GM23338 (cell line): Measurements from ENCODE around the gene CDKL4. TPM values are rescaled to one million over a fixed set of nuclear protein-coding genes. Genes with fewer than 3 reads are reported as not detected.

Experiments
- ATAC-seq: fragments of 200-7000 bp; cut with Tn5 transposase; 3 replicates; pipeline ENCODE4 v1.9.1; 2020
- DNase-seq: peaks from one replicate; pipeline ENCODE4 v3.0.0-alpha.2; 2015; ENCODE audit warnings: low spot score
- H2AFZ ChIP-seq: fragments of 200-600 bp; sonication (generic); 2 replicates; pipeline ENCODE4 v1.8.0; 2016; ENCODE audit warnings: antibody characterized with exemption, mild to moderate bottlenecking, moderate library complexity
- H3F3A ChIP-seq: fragments of 200-600 bp; sonication (generic); replicated peaks from 2 replicates; pipeline ENCODE4 v1.8.0; 2017; ENCODE audit warnings: antibody characterized with exemption, mixed run types, low read depth
- H3K27ac ChIP-seq: fragments of 200-600 bp; sonication (generic); 2 replicates; pipeline ENCODE4 v1.6.1; 2016; ENCODE audit warnings: low read depth
- H3K27me3 ChIP-seq: fragments of 200-600 bp; sonication (generic); 2 replicates; pipeline ENCODE4 v1.8.0; 2016; ENCODE audit warnings: mild to moderate bottlenecking, mixed run types, moderate library complexity; ENCODE audit not compliant: insufficient read depth
- H3K36me3 ChIP-seq: fragments of 200-600 bp; sonication (generic); 2 replicates; pipeline ENCODE4 v1.8.0; 2016; ENCODE audit warnings: mild to moderate bottlenecking; ENCODE audit not compliant: insufficient read depth
- H3K4me1 ChIP-seq: fragments of 200-600 bp; sonication (generic); 2 replicates; pipeline ENCODE4 v1.8.0; 2016; ENCODE audit warnings: mild to moderate bottlenecking, moderate library complexity; ENCODE audit not compliant: insufficient read depth
- H3K4me2 ChIP-seq: fragments of 200-600 bp; sonication (generic); 2 replicates; pipeline ENCODE4 v1.7.1; 2017; ENCODE audit warnings: mixed run types
- H3K4me3 ChIP-seq: fragments of 200-600 bp; sonication (generic); 2 replicates; pipeline ENCODE4 v1.6.1; 2016; ENCODE audit warnings: mixed run types
- H3K79me2 ChIP-seq: fragments of 200-600 bp; sonication (generic); replicated peaks from 2 replicates; pipeline ENCODE4 v1.8.0; 2017; ENCODE audit warnings: mild to moderate bottlenecking; ENCODE audit not compliant: insufficient read depth
- H3K9me2 ChIP-seq: fragments of 200-600 bp; sonication (generic); 2 replicates; pipeline ENCODE4 v1.8.0; 2017; ENCODE audit not compliant: insufficient read depth
- H4K20me1 ChIP-seq: fragments of 200-600 bp; sonication (generic); replicated peaks from 2 replicates; pipeline ENCODE4 v1.8.0; 2017; ENCODE audit warnings: mild to moderate bottlenecking; ENCODE audit not compliant: insufficient read depth
- H3K27ac Mint-ChIP-seq: 2 replicates; pipeline ENCODE4 v1.8.0; 2020; ENCODE audit warnings: inconsistent platforms, mild to moderate bottlenecking, moderate library complexity, mixed read lengths
- H3K27me3 Mint-ChIP-seq: 3 replicates; pipeline ENCODE4 v1.8.0; 2022; ENCODE audit warnings: low read depth, mild to moderate bottlenecking, moderate library complexity, mixed read lengths, inconsistent platforms; ENCODE audit not compliant: insufficient read depth, poor library complexity
- H3K36me3 Mint-ChIP-seq: 3 replicates; pipeline ENCODE4 v1.8.0; 2021; ENCODE audit warnings: low read depth, mild to moderate bottlenecking, inconsistent platforms, moderate library complexity, mixed read lengths
- H3K4me1 Mint-ChIP-seq: 3 replicates; pipeline ENCODE4 v1.8.0; 2020; ENCODE audit warnings: mild to moderate bottlenecking, inconsistent platforms, mixed read lengths
- H3K4me3 Mint-ChIP-seq: 3 replicates; pipeline ENCODE4 v1.8.0; 2021; ENCODE audit warnings: moderate library complexity, mild to moderate bottlenecking, inconsistent platforms, mixed read lengths
- H3K9me3 Mint-ChIP-seq: 3 replicates; pipeline ENCODE4 v1.8.0; 2020; ENCODE audit warnings: moderate library complexity, mild to moderate bottlenecking, inconsistent platforms, mixed read lengths
- CREB1 ChIP-seq: fragments of 250-450 bp; sonication (Bioruptor Pico); IDR thresholded peaks from 2 replicates; pipeline ENCODE4 v1.5.0; 2020; ENCODE audit warnings: low read depth, mild to moderate bottlenecking, moderate library complexity
- EZH2 ChIP-seq: fragments of 200-600 bp; sonication (generic); IDR thresholded peaks from one replicate; pipeline ENCODE4 v1.8.0; 2017; ENCODE audit warnings: antibody characterized with exemption, mild to moderate bottlenecking, low read depth; ENCODE audit not compliant: unreplicated experiment
- EZH2phosphoT487 ChIP-seq: fragments of 200-600 bp; sonication (generic); IDR thresholded peaks from one replicate; pipeline ENCODE4 v1.8.1; 2018; ENCODE audit warnings: antibody characterized with exemption; ENCODE audit not compliant: unreplicated experiment
- JUNB ChIP-seq: IDR thresholded peaks from one replicate; pipeline ENCODE4 v1.6.1; 2016; ENCODE audit warnings: antibody characterized with exemption; ENCODE audit not compliant: unreplicated experiment
- NANOG ChIP-seq: IDR thresholded peaks from 2 replicates; pipeline ENCODE4 v1.6.1; 2016; ENCODE audit warnings: antibody characterized with exemption, borderline replicate concordance
- POLR2AphosphoS5 ChIP-seq: IDR thresholded peaks from 2 replicates; pipeline ENCODE4 v1.6.1; 2016; ENCODE audit warnings: antibody characterized with exemption, low read depth
- STAT1 ChIP-seq: IDR thresholded peaks from one replicate; pipeline ENCODE4 v1.6.1; 2016; ENCODE audit warnings: antibody characterized with exemption; ENCODE audit not compliant: unreplicated experiment
- ZNF331 ChIP-seq: fragments of 250-450 bp; sonication (Bioruptor Pico); IDR thresholded peaks from 2 replicates; pipeline ENCODE4 v1.5.0; 2020; ENCODE audit warnings: low read depth, mild to moderate bottlenecking, moderate library complexity
- polyA plus RNA-seq: library from polyadenylated mRNA; unstranded; fragments of >200 nt; fragmentation: Nextera tagmentation; extraction: Ambion mirVana; gene quantifications from 2 replicates; pipeline ENCODE4 v1.2.1, GENCODE V29; 2016
- total RNA-seq: library from RNA; depleted of rRNA; stranded (reverse); fragments of >200 nt; shearing (Covaris generic); gene quantifications from 2 replicates; pipeline ENCODE4 v1.2.3, GENCODE V29; 2014
- TF ChIP-seq, protein P1 (sequence below): IDR thresholded peaks from one replicate; pipeline ENCODE4 v1.6.1; 2018; ENCODE audit warnings: antibody characterized with exemption; ENCODE audit not compliant: unreplicated experiment
- TF ChIP-seq, protein P2 (sequence below), 2 experiments: fragments of 200-600 bp in 1 of 2; sonication (generic) in 1 of 2; conservative IDR thresholded peaks; 2 replicates each; pipeline versions ENCODE4 v1.5.1 to v1.6.1; 2016 to 2017; ENCODE audit warnings: antibody characterized with exemption in 2 of 2, low read depth in 2 of 2, mild to moderate bottlenecking in 2 of 2, moderate library complexity in 1 of 2

Gene CDKL4
- total and polyA plus RNA-seq, 2 experiments from 2014 or later: 0.24 TPM; not detected in 1

DNA sequence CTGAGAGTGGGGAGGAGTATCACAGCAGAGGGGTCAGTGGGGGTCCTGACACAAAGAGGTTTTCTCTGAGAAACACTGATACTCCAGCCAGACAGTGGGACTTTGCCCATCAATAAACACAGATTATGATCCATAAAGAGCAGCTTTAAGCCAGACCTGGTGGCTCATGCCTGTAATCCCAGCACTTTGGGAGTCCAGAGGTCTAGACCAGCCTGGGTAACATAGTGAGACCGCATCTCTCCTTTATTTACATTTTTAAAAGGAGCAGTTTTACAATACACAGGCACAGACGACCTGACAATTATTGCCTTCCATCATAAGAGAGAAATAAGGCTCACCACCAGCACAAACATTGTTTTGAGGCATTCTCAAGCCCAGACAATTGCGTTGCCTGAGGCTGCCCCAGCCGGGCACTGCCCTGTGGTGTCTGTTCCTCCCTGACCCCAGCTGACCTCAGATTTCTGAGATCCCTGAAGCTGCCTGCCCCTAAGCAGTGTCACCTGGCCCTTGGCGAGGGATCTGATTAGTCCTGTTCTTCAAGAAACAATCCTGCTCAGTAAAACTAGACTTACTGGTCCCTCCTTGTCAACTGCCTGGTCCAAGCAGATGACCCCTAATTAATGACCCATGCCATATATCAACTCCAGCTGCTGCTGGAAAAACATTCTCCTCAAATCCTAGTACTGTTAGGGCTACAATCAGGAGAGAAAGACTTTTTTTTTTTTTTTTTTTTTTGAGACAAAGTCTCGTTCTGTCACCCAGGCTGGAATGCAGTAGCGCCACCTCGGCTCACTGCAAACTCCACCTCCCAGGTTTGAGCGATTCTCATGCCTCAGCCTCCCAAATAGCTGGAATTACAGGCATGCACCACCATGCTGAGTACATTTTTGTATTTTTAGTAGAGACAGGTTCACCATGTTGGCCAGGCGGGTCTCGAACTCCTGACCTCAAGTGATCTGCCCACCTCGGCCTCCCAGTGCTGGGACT, 63.5 kb downstream of the CDKL4 start (continued):
- TF ChIP-seq, protein P1, sequence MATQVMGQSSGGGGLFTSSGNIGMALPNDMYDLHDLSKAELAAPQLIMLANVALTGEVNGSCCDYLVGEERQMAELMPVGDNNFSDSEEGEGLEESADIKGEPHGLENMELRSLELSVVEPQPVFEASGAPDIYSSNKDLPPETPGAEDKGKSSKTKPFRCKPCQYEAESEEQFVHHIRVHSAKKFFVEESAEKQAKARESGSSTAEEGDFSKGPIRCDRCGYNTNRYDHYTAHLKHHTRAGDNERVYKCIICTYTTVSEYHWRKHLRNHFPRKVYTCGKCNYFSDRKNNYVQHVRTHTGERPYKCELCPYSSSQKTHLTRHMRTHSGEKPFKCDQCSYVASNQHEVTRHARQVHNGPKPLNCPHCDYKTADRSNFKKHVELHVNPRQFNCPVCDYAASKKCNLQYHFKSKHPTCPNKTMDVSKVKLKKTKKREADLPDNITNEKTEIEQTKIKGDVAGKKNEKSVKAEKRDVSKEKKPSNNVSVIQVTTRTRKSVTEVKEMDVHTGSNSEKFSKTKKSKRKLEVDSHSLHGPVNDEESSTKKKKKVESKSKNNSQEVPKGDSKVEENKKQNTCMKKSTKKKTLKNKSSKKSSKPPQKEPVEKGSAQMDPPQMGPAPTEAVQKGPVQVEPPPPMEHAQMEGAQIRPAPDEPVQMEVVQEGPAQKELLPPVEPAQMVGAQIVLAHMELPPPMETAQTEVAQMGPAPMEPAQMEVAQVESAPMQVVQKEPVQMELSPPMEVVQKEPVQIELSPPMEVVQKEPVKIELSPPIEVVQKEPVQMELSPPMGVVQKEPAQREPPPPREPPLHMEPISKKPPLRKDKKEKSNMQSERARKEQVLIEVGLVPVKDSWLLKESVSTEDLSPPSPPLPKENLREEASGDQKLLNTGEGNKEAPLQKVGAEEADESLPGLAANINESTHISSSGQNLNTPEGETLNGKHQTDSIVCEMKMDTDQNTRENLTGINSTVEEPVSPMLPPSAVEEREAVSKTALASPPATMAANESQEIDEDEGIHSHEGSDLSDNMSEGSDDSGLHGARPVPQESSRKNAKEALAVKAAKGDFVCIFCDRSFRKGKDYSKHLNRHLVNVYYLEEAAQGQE: no peak
- no peak for TF ChIP-seq EZH2phosphoT487
- no peak for TF ChIP-seq CREB1 (CRISPR knock-in tag)
- TF ChIP-seq JUNB: no peak
- no peak for TF ChIP-seq EZH2
- TF ChIP-seq NANOG: no peak

DNA sequence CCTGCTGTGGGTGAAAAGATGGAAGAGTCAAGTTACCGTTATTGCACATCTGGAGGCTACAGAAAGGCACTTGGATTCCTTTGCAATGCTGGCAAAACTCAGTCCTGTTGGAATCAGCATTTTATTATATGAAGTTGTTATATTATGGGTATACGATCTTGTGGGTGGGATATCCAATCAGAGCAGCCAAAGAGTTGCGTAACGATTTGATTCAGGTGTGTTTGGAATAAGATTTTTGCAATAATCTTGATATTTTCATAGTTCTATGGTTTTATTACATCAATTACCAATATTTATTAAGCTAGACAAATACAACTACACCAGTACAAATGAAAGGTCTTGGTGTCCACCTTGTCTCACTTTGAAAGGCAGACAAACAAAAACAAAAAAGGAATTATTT, 65.0 kb downstream of the CDKL4 start:
- DNase-seq (no peak), ATAC-seq (no peak)
- Mint-ChIP-seq H3K27ac (no peak overlapping the region), H3K27me3 (peaks cover 1% of the 10 kb centered on the region), H3K36me3 (no peaks in the 10 kb centered on the region), H3K9me3 (no peaks in the 10 kb centered on the region), H3K4me1 (peaks cover 8% of the 10 kb centered on the region), H3K4me3 (no peak overlapping the region)
- no peaks in the 10 kb centered on the region for H3K36me3 ChIP-seq
- peaks cover 8% of the 10 kb centered on the region; the same call in 1 of the 2 replicates for H3K9me2 ChIP-seq
- no peaks in the 10 kb centered on the region for H3K27me3 ChIP-seq
- H3K79me2 ChIP-seq: no peaks in the 10 kb centered on the region
- TF ChIP-seq JUNB (no peak), POLR2AphosphoS5 (no peak), STAT1 (no peak), NANOG (no peak)
- H3K27ac ChIP-seq: no peak overlapping the region
- H3F3A ChIP-seq: no peaks in the 10 kb centered on the region
- H3K4me2 ChIP-seq: no peak overlapping the region
- H3K4me3 ChIP-seq: no peak overlapping the region
- no peaks in the 10 kb centered on the region for H4K20me1 ChIP-seq
- H2AFZ ChIP-seq: no peak overlapping the region
- H3K4me1 ChIP-seq: peaks cover 10% of the 10 kb centered on the region

DNA sequence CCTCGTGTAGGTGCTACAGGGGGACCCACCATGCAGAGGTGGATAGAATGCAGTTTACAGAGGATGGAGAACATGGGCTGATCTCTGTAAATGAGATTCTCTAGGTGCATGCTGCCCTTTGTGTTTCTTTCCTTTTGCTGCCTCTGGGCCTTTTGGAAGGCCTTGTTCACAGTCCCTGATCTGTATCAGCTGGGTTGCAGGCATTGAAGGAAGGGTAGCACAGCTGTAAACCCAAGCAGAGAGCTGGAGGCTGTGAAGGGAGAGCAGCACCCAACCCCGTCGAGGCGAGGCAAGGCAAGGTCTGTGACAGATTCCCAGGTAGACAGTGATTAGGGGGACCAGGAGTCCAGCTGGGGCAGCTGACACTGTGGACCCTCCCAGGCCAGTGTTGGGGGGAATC, 66.8 kb downstream of the CDKL4 start:
- H4K20me1 ChIP-seq: no peaks in the 10 kb centered on the region
- Mint-ChIP-seq H3K27ac (no peak overlapping the region), H3K27me3 (peaks cover 3% of the 10 kb centered on the region), H3K4me1 (peaks cover 8% of the 10 kb centered on the region), H3K4me3 (no peak overlapping the region), H3K36me3 (no peaks in the 10 kb centered on the region), H3K9me3 (no peaks in the 10 kb centered on the region)
- peaks cover 10% of the 10 kb centered on the region for H3K4me1 ChIP-seq
- no peaks in the 10 kb centered on the region for H3K79me2 ChIP-seq
- no peaks in the 10 kb centered on the region for H3F3A ChIP-seq
- no peaks in the 10 kb centered on the region for H3K36me3 ChIP-seq
- ATAC-seq (no peak), DNase-seq (no peak)
- no peak overlapping the region for H3K4me2 ChIP-seq
- H2AFZ ChIP-seq: 0 out of 2 replicates have a peak overlapping the region, but pooled peaks have one; percentile 59
- H3K4me3 ChIP-seq: no peak overlapping the region
- H3K27me3 ChIP-seq: no peaks in the 10 kb centered on the region
- H3K27ac ChIP-seq: no peak overlapping the region
- 0 out of 2 replicates have a peak, but pooled peaks cover 4% of the 10 kb centered on the region for H3K9me2 ChIP-seq
- TF ChIP-seq JUNB: no peak
- no peak for TF ChIP-seq EZH2phosphoT487
- TF ChIP-seq NANOG: no peak
- TF ChIP-seq STAT1: no peak
- no peak for TF ChIP-seq ZNF331 (CRISPR knock-in tag)
- TF ChIP-seq, protein P2, sequence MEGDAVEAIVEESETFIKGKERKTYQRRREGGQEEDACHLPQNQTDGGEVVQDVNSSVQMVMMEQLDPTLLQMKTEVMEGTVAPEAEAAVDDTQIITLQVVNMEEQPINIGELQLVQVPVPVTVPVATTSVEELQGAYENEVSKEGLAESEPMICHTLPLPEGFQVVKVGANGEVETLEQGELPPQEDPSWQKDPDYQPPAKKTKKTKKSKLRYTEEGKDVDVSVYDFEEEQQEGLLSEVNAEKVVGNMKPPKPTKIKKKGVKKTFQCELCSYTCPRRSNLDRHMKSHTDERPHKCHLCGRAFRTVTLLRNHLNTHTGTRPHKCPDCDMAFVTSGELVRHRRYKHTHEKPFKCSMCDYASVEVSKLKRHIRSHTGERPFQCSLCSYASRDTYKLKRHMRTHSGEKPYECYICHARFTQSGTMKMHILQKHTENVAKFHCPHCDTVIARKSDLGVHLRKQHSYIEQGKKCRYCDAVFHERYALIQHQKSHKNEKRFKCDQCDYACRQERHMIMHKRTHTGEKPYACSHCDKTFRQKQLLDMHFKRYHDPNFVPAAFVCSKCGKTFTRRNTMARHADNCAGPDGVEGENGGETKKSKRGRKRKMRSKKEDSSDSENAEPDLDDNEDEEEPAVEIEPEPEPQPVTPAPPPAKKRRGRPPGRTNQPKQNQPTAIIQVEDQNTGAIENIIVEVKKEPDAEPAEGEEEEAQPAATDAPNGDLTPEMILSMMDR (conservative IDR thresholded peaks at IDR 0.05; ENCODE audit: low read depth in 2 of 2): no peak
- TF ChIP-seq CREB1 (CRISPR knock-in tag): no peak
